Aorta (tissue), 5 donors: ENCODE data around the gene FBXW11. TPM values are rescaled to one million over a fixed set of nuclear protein-coding genes. Genes with fewer than 3 reads are reported as not detected.

Experiments
- ATAC-seq: fragments of 200-7000 bp; cut with Tn5 transposase; one replicate; pipeline ENCODE4 v1.9.1; 2022; ENCODE audit warnings: moderate library complexity; ENCODE audit not compliant: low FRiP score
- DNase-seq, 2 donors: peaks; one replicate each; pipeline ENCODE4 v3.0.0-alpha.2; 2020
- H3K27ac ChIP-seq, 2 donors: one replicate each; pipeline ENCODE4 v1.5.1; 2013; ENCODE audit warnings: low read length in 2 of 2, mild to moderate bottlenecking in 2 of 2, moderate library complexity in 2 of 2, control low read depth in 1 of 2, inconsistent platforms in 1 of 2, low read depth in 1 of 2
- H3K27me3 ChIP-seq, 2 donors: one replicate each; pipeline ENCODE4 v1.6.1; 2013; ENCODE audit warnings: control low read depth in 1 of 2, low read length in 1 of 2, mild to moderate bottlenecking in 1 of 2, moderate library complexity in 1 of 2; ENCODE audit not compliant: insufficient read depth in 2 of 2, control insufficient read depth in 1 of 2
- H3K36me3 ChIP-seq, 2 donors: one replicate each; pipeline ENCODE4 v1.6.1; 2013; ENCODE audit warnings: control low read depth in 1 of 2, low read length in 1 of 2, mild to moderate bottlenecking in 1 of 2; ENCODE audit not compliant: insufficient read depth in 2 of 2, control insufficient read depth in 1 of 2
- H3K4me1 ChIP-seq, 2 donors: one replicate each; pipeline ENCODE4 v1.6.1; 2013; ENCODE audit warnings: low read length in 2 of 2, control low read depth in 1 of 2, mild to moderate bottlenecking in 1 of 2, moderate library complexity in 1 of 2; ENCODE audit not compliant: insufficient read depth in 2 of 2, control insufficient read depth in 1 of 2
- H3K4me3 ChIP-seq, 2 donors: one replicate each; pipeline ENCODE4 v1.5.1; 2013; ENCODE audit warnings: low read length in 2 of 2, control low read depth in 1 of 2, mild to moderate bottlenecking in 1 of 2
- H3K9me3 ChIP-seq: one replicate; pipeline ENCODE4 v1.6.1; 2013; ENCODE audit warnings: mild to moderate bottlenecking, low read length; ENCODE audit not compliant: control insufficient read depth
- WGBS, 2 donors: extraction: QIAGEN DNeasy Blood & Tissue Kit; methylation state at CpG; one replicate each; pipeline ENCODE4 v1.1.7; 2013; 5-methylcytosine and 5-hydroxymethylcytosine counted together
- intact Hi-C, 2 donors: fragments of 100-400 bp; cut with DNase I; formaldehyde crosslinking; loops; one replicate each; pipeline versions ENCODE4 v1.14.2 to v1.15.0; 2022
- polyA plus RNA-seq, 2 donors: library from polyadenylated mRNA; stranded (reverse); fragments of 200-250 nt; gene quantifications; one replicate each; pipeline ENCODE4 v1.2.3, GENCODE V29; 2013
- total RNA-seq, 2 donors: library from RNA; stranded (reverse); fragmentation: NEBNext Ultra II Directional; extraction: Animal tissue kit (Norgen Biotek cat#: 25700); gene quantifications; one replicate each; pipeline ENCODE4 v1.2.1, GENCODE V29; 2021
- donor health status: healthy with polysubstance abuse.
- donor health status: Bipolar disorder and iron deficiency.
- donor health status: DM: no; HTN: no; CAD: no.
- donor health status: DM: no; HTN: no; CAD: no.
- donor health status: DM: yes; HTN: yes; CAD: no.

The FBXW11 gene
- total and polyA plus RNA-seq, 4 donors, result 13.5 to 64.0 (median 40.9) TPM

GRCh38 chr5:172049226-172049796 is 42.9 kb upstream of the FBXW11 start:
- Histone ChIP-seq H3K9me3 (no peaks in the 10 kb centered on the region), H3K27ac (no peak overlapping the region), H3K4me3 (no peak overlapping the region), H3K36me3 (peaks cover 0 to 2% of the 10 kb centered on the region in 2 donors), H3K27me3 (no peaks in the 10 kb centered on the region), H3K4me1 (no peaks in the 10 kb centered on the region)
- 58 to 65% methylated on average over 12 of the region's 12 CpGs for WGBS, 2 donors
- no peak for ATAC-seq
- intact Hi-C loops, result loop anchor here in 1 of 2 donors (10.0 kb wide), 1 partner anchor 635 kb away; the partner anchor contains the start of gene FGF18
- no peak for DNase-seq

- Histone ChIP-seq H3K27me3 (no peaks in the 10 kb centered on the region), H3K9me3 (no peaks in the 10 kb centered on the region), H3K36me3 (peaks cover 0 to 2% of the 10 kb centered on the region in 2 donors), H3K4me1 (no peaks in the 10 kb centered on the region), H3K27ac (no peak overlapping the region), H3K4me3 (no peak overlapping the region)
- 95 to 96% methylated on average over 12 of the region's 12 CpGs for WGBS, 2 donors
- ATAC-seq, result no peak
- intact Hi-C loops, result loop anchor here in 1 of 2 donors (10.0 kb wide), 1 partner anchor 634 kb away; the partner anchor contains the start of gene FGF18
- DNase-seq, result no peak
Observed at GRCh38 chr5:172048539-172049101, 42.2 kb upstream of the FBXW11 start.

GRCh38 chr5:172048170-172048422 is 41.7 kb upstream of the FBXW11 start:
- Histone ChIP-seq H3K4me1 (no peaks in the 10 kb centered on the region), H3K36me3 (peaks cover 0 to 2% of the 10 kb centered on the region in 2 donors), H3K27ac (no peak overlapping the region), H3K9me3 (no peaks in the 10 kb centered on the region), H3K27me3 (no peaks in the 10 kb centered on the region), H3K4me3 (no peak overlapping the region)
- WGBS, 2 donors, result 80 to 100% methylated on average over 1 of the region's 1 CpG
- intact Hi-C loops, result loop anchor here in 1 of 2 donors (10.0 kb wide), 1 partner anchor 633 kb away; the partner anchor contains the start of gene FGF18
- DNase-seq (no peak), ATAC-seq (no peak)

GRCh38 chr5:172046593-172046992 is 40.2 kb upstream of the FBXW11 start:
- no peaks in the 10 kb centered on the region for H3K4me1 ChIP-seq
- no peak overlapping the region for H3K4me3 ChIP-seq
- H3K36me3 ChIP-seq, result no peaks in the 10 kb centered on the region
- intact Hi-C loops, result loop anchor here in 1 of 2 donors (10.0 kb wide), 1 partner anchor 632 kb away; the partner anchor contains the start of gene FGF18
- H3K27me3 ChIP-seq, result no peaks in the 10 kb centered on the region
- H3K27ac ChIP-seq, result no peak overlapping the region
- DNase-seq, result no peak
- WGBS, 2 donors, result 95% methylated on average over 4 of the region's 4 CpGs
- no peaks in the 10 kb centered on the region for H3K9me3 ChIP-seq
- ATAC-seq, result no peak

- H3K36me3 ChIP-seq, result no peaks in the 10 kb centered on the region
- intact Hi-C loops, result loop anchor here in 1 of 2 donors (10.0 kb wide), 1 partner anchor 630 kb away; the partner anchor contains the start of gene FGF18
Observed at GRCh38 chr5:172045315-172045632, 38.8 kb upstream of the FBXW11 start.

GRCh38 chr5:172044631-172045314 is 38.3 kb upstream of the FBXW11 start:
- WGBS, 2 donors, result 91 to 92% methylated on average over 14 of the region's 14 CpGs
- no peaks in the 10 kb centered on the region for H3K4me1 ChIP-seq
- ATAC-seq (no peak), DNase-seq (no peak)
- intact Hi-C loops, result loop anchor here (5.0 to 10.0 kb wide), 2 partner anchors 132 to 630 kb away; partner anchors contain the start of gene FGF18 (in 1 of the 2)
- H3K9me3 ChIP-seq, result no peaks in the 10 kb centered on the region
- H3K27ac ChIP-seq, result no peak overlapping the region
- no peaks in the 10 kb centered on the region for H3K36me3 ChIP-seq
- H3K4me3 ChIP-seq, result no peak overlapping the region
- no peaks in the 10 kb centered on the region for H3K27me3 ChIP-seq

More at GRCh38 chr5:172045315-172045632, 38.8 kb upstream of the FBXW11 start:
- ATAC-seq (no peak), DNase-seq (no peak)
- H3K27me3 ChIP-seq, result no peaks in the 10 kb centered on the region
- H3K4me3 ChIP-seq, result no peak overlapping the region
- H3K27ac ChIP-seq, result no peak overlapping the region
- no peaks in the 10 kb centered on the region for H3K4me1 ChIP-seq
- no peaks in the 10 kb centered on the region for H3K9me3 ChIP-seq
- WGBS, 2 donors, result 75 to 84% methylated on average over 7 of the region's 7 CpGs

GRCh38 chr5:172043865-172044264 is 37.4 kb upstream of the FBXW11 start:
- Histone ChIP-seq H3K27ac (no peak overlapping the region), H3K4me3 (no peak overlapping the region), H3K4me1 (no peaks in the 10 kb centered on the region), H3K27me3 (no peaks in the 10 kb centered on the region), H3K9me3 (no peaks in the 10 kb centered on the region), H3K36me3 (no peaks in the 10 kb centered on the region)
- intact Hi-C loops, result loop anchor here (5.0 to 10.0 kb wide), 2 partner anchors 132 to 629 kb away; partner anchors contain the start of gene FGF18 (in 1 of the 2)
- 86 to 89% methylated on average over 13 of the region's 13 CpGs for WGBS, 2 donors
- no peak for ATAC-seq
- no peak for DNase-seq

GRCh38 chr5:172042183-172042582 is 35.7 kb upstream of the FBXW11 start:
- no peaks in the 10 kb centered on the region for H3K4me1 ChIP-seq
- ATAC-seq (no peak), DNase-seq (no peak)
- no peaks in the 10 kb centered on the region for H3K27me3 ChIP-seq
- H3K9me3 ChIP-seq, result no peaks in the 10 kb centered on the region
- no peak overlapping the region for H3K27ac ChIP-seq
- intact Hi-C loops, result loop anchor here (5.0 to 10.0 kb wide), 2 partner anchors 130 to 627 kb away; partner anchors contain the start of gene FGF18 (in 1 of the 2)
- 92% methylated on average over 13 of the region's 13 CpGs for WGBS, 2 donors
- H3K4me3 ChIP-seq, result no peak overlapping the region
- H3K36me3 ChIP-seq, result no peaks in the 10 kb centered on the region
